ENCODE measurements around the gene OSBPL2.

The OSBPL2 gene

DNA sequence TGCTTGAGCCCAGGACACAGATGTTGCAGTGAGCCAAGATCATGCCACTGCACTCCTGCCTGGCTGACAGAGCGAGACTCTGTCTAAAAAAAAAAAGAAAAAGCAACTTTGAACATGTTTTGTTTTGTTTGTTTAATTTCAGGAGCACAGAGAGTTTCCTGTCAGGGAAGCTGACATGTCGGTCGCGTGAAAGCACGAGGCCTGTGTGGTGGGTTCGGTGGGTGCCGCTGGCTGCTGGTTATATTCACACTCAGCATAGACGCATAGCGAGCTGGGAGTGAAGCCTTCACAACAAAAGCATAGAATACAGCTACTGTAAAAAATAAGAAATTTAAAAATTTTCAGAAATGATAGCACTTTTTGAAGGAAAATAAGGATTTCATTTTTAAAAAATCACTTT lies 41.0 kb upstream of the OSBPL2 start:
- Histone ChIP-seq H2BK5ac (ENCODE audit: low read depth, low read length, poor library complexity) (no peak overlapping the region), H2AK5ac (ENCODE audit: low read length) (no peak overlapping the region), H3K27ac (ENCODE audit: low read depth, low read length) (no peak overlapping the region), H2BK12ac (ENCODE audit: low read length) (no peak overlapping the region), H3K79me1 (ENCODE audit: low read length) (no peaks in the 10 kb centered on the region), H3K9me3 (ENCODE audit: insufficient read depth, low read depth, low read length) (peaks cover 2% of the 10 kb centered on the region), H3K4ac (ENCODE audit: low read depth, low read length) (no peak overlapping the region), H2BK120ac (ENCODE audit: insufficient read depth, low read length, poor library complexity) (no peak overlapping the region), H3K4me3 (ENCODE audit: low read depth, low read length) (no peak overlapping the region), H3K4me2 (ENCODE audit: low read length) (no peak overlapping the region), H3K27me3 (ENCODE audit: insufficient read depth, low read length) (no peaks in the 10 kb centered on the region), H3K14ac (ENCODE audit: low read length) (no peak overlapping the region), H3K9ac (ENCODE audit: low read length) (no peak overlapping the region), H3K36me3 (ENCODE audit: control insufficient read depth in 1 of 2, insufficient read depth in 2 of 2, low read length in 2 of 2) (peaks cover 47 to 57% of the 10 kb centered on the region in 2 experiments), H4K91ac (ENCODE audit: low read depth, low read length) (no peak overlapping the region), H3K23ac (ENCODE audit: low read length) (no peak overlapping the region), H2AFZ (ENCODE audit: insufficient read depth, low read length, poor library complexity) (no peak overlapping the region), H4K12ac (ENCODE audit: low read depth, low read length) (no peak overlapping the region), H3K18ac (ENCODE audit: low read length) (no peak overlapping the region), H3K79me2 (ENCODE audit: control insufficient read depth, insufficient read depth, low read length, poor library complexity) (no peaks in the 10 kb centered on the region), H4K8ac (ENCODE audit: low read depth, low read length) (no peak overlapping the region), H3K4me1 (ENCODE audit: control insufficient read depth in 1 of 2, insufficient read depth in 2 of 2, low read length in 2 of 2) (no peaks in the 10 kb centered on the region)
- no peak for DNase-seq
- no CpG with 5 or more reads among the region's 9 CpGs for WGBS (ENCODE audit: extremely low coverage, insufficient coverage, insufficient read length)

GRCh38 chr20:62197801-62198200 lies 40.5 kb upstream of the OSBPL2 start:
- H2AFZ ChIP-seq (ENCODE audit: insufficient read depth, low read length, poor library complexity), result no peak overlapping the region
- H4K12ac ChIP-seq (ENCODE audit: low read depth, low read length), result no peak overlapping the region
- no peak overlapping the region for H4K91ac ChIP-seq (ENCODE audit: low read depth, low read length)
- no peak overlapping the region for H2BK5ac ChIP-seq (ENCODE audit: low read depth, low read length, poor library complexity)
- no peak overlapping the region for H3K23ac ChIP-seq (ENCODE audit: low read length)
- H3K4me1 ChIP-seq (ENCODE audit: control insufficient read depth in 1 of 2, insufficient read depth in 2 of 2, low read length in 2 of 2), result no peaks in the 10 kb centered on the region
- peaks cover 49 to 59% of the 10 kb centered on the region in 2 experiments for H3K36me3 ChIP-seq (ENCODE audit: control insufficient read depth in 1 of 2, insufficient read depth in 2 of 2, low read length in 2 of 2)
- H3K14ac ChIP-seq (ENCODE audit: low read length), result no peak overlapping the region
- no peak overlapping the region for H3K4me3 ChIP-seq (ENCODE audit: low read depth, low read length)
- no peak overlapping the region for H4K8ac ChIP-seq (ENCODE audit: low read depth, low read length)
- H2BK12ac ChIP-seq (ENCODE audit: low read length), result no peak overlapping the region
- no peak overlapping the region for H3K18ac ChIP-seq (ENCODE audit: low read length)
- no peak overlapping the region for H3K9ac ChIP-seq (ENCODE audit: low read length)
- no CpG with 5 or more reads among the region's 18 CpGs for whole genome bisulfite sequencing (ENCODE audit: extremely low coverage, insufficient coverage, insufficient read length)
- no peaks in the 10 kb centered on the region for H3K79me1 ChIP-seq (ENCODE audit: low read length)
- H3K9me3 ChIP-seq (ENCODE audit: insufficient read depth, low read depth, low read length), result peaks cover 2% of the 10 kb centered on the region
- H3K27ac ChIP-seq (ENCODE audit: low read depth, low read length), result no peak overlapping the region
- no peak overlapping the region for H2AK5ac ChIP-seq (ENCODE audit: low read length)
- H3K4me2 ChIP-seq (ENCODE audit: low read length), result no peak overlapping the region
- no peaks in the 10 kb centered on the region for H3K27me3 ChIP-seq (ENCODE audit: insufficient read depth, low read length)
- H3K79me2 ChIP-seq (ENCODE audit: control insufficient read depth, insufficient read depth, low read length, poor library complexity), result no peaks in the 10 kb centered on the region
- no peak for DNase-seq
- H3K4ac ChIP-seq (ENCODE audit: low read depth, low read length), result no peak overlapping the region
- H2BK120ac ChIP-seq (ENCODE audit: insufficient read depth, low read length, poor library complexity), result no peak overlapping the region

DNA sequence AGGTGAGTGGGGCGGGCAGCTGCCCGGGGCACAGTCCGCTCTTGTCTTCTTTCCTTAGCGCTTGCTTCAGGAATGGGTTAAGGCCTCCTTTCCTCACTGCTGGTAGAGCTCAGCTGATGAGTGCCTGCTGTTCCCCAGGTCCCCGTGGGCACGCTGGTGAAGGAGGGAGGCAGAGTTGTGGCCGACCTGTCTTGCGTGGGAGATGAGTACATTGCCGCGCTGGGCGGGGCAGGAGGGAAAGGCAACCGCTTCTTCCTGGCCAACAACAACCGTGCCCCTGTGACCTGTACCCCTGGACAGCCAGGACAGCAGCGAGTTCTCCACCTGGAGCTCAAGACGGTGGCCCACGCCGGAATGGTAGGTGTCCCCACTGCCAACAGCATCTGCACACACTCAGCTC lies 39.8 kb upstream of the OSBPL2 start:
- WGBS (ENCODE audit: extremely low coverage, insufficient coverage, insufficient read length), result no CpG with 5 or more reads among the region's 17 CpGs
- no peak overlapping the region for H4K8ac ChIP-seq (ENCODE audit: low read depth, low read length)
- no peaks in the 10 kb centered on the region for H3K79me1 ChIP-seq (ENCODE audit: low read length)
- no peak overlapping the region for H2BK12ac ChIP-seq (ENCODE audit: low read length)
- H3K4ac ChIP-seq (ENCODE audit: low read depth, low read length), result no peak overlapping the region
- peaks cover 48 to 57% of the 10 kb centered on the region in 2 experiments for H3K36me3 ChIP-seq (ENCODE audit: control insufficient read depth in 1 of 2, insufficient read depth in 2 of 2, low read length in 2 of 2)
- H3K18ac ChIP-seq (ENCODE audit: low read length), result no peak overlapping the region
- DNase-seq, result no peak
- no peak overlapping the region for H2AFZ ChIP-seq (ENCODE audit: insufficient read depth, low read length, poor library complexity)
- H4K12ac ChIP-seq (ENCODE audit: low read depth, low read length), result no peak overlapping the region
- H4K91ac ChIP-seq (ENCODE audit: low read depth, low read length), result no peak overlapping the region
- no peak overlapping the region for H3K4me3 ChIP-seq (ENCODE audit: low read depth, low read length)
- no peak overlapping the region for H3K4me2 ChIP-seq (ENCODE audit: low read length)
- no peak overlapping the region for H3K27ac ChIP-seq (ENCODE audit: low read depth, low read length)
- H2AK5ac ChIP-seq (ENCODE audit: low read length), result no peak overlapping the region
- H3K4me1 ChIP-seq (ENCODE audit: control insufficient read depth in 1 of 2, insufficient read depth in 2 of 2, low read length in 2 of 2), result no peaks in the 10 kb centered on the region
- H2BK5ac ChIP-seq (ENCODE audit: low read depth, low read length, poor library complexity), result no peak overlapping the region
- no peaks in the 10 kb centered on the region for H3K27me3 ChIP-seq (ENCODE audit: insufficient read depth, low read length)
- H2BK120ac ChIP-seq (ENCODE audit: insufficient read depth, low read length, poor library complexity), result no peak overlapping the region
- H3K9me3 ChIP-seq (ENCODE audit: insufficient read depth, low read depth, low read length), result peaks cover 2% of the 10 kb centered on the region
- no peak overlapping the region for H3K23ac ChIP-seq (ENCODE audit: low read length)
- no peaks in the 10 kb centered on the region for H3K79me2 ChIP-seq (ENCODE audit: control insufficient read depth, insufficient read depth, low read length, poor library complexity)
- H3K14ac ChIP-seq (ENCODE audit: low read length), result no peak overlapping the region
- H3K9ac ChIP-seq (ENCODE audit: low read length), result no peak overlapping the region

DNA sequence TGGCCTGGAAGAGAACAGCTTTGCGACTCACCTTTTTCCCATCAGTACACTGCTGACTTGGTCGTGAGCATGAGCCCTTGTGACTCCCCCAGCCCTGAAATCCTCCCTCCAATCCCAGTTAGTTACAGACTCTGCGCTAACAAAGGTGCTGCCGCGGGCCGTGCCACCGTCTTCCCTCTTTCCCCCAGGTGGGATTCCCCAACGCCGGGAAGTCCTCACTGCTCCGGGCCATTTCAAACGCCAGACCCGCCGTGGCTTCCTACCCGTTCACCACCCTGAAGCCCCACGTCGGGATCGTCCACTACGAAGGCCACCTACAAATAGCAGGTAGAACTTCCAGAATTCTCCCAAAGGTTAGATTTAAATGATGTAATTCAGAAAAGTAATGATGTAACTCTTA lies 39.4 kb upstream of the OSBPL2 start:
- WGBS (ENCODE audit: extremely low coverage, insufficient coverage, insufficient read length), result no CpG with 5 or more reads among the region's 18 CpGs
- H3K27me3 ChIP-seq (ENCODE audit: insufficient read depth, low read length), result no peaks in the 10 kb centered on the region
- no peak overlapping the region for H4K12ac ChIP-seq (ENCODE audit: low read depth, low read length)
- no peak overlapping the region for H4K8ac ChIP-seq (ENCODE audit: low read depth, low read length)
- no peak overlapping the region for H3K27ac ChIP-seq (ENCODE audit: low read depth, low read length)
- H3K79me2 ChIP-seq (ENCODE audit: control insufficient read depth, insufficient read depth, low read length, poor library complexity), result no peaks in the 10 kb centered on the region
- no peak for DNase-seq
- no peaks in the 10 kb centered on the region for H3K4me1 ChIP-seq (ENCODE audit: control insufficient read depth in 1 of 2, insufficient read depth in 2 of 2, low read length in 2 of 2)
- no peaks in the 10 kb centered on the region for H3K79me1 ChIP-seq (ENCODE audit: low read length)
- no peak overlapping the region for H3K9ac ChIP-seq (ENCODE audit: low read length)
- H3K4me3 ChIP-seq (ENCODE audit: low read depth, low read length), result no peak overlapping the region
- H2BK12ac ChIP-seq (ENCODE audit: low read length), result no peak overlapping the region
- H3K4me2 ChIP-seq (ENCODE audit: low read length), result no peak overlapping the region
- H2AFZ ChIP-seq (ENCODE audit: insufficient read depth, low read length, poor library complexity), result no peak overlapping the region
- no peak overlapping the region for H2BK120ac ChIP-seq (ENCODE audit: insufficient read depth, low read length, poor library complexity)
- H3K23ac ChIP-seq (ENCODE audit: low read length), result no peak overlapping the region
- H4K91ac ChIP-seq (ENCODE audit: low read depth, low read length), result no peak overlapping the region
- no peak overlapping the region for H2BK5ac ChIP-seq (ENCODE audit: low read depth, low read length, poor library complexity)
- peaks cover 48 to 55% of the 10 kb centered on the region in 2 experiments for H3K36me3 ChIP-seq (ENCODE audit: control insufficient read depth in 1 of 2, insufficient read depth in 2 of 2, low read length in 2 of 2)
- no peak overlapping the region for H2AK5ac ChIP-seq (ENCODE audit: low read length)
- H3K18ac ChIP-seq (ENCODE audit: low read length), result no peak overlapping the region
- H3K9me3 ChIP-seq (ENCODE audit: insufficient read depth, low read depth, low read length), result peaks cover 2% of the 10 kb centered on the region
- no peak overlapping the region for H3K4ac ChIP-seq (ENCODE audit: low read depth, low read length)
- H3K14ac ChIP-seq (ENCODE audit: low read length), result no peak overlapping the region

Measured in trophoblast cell (in vitro differentiated cells and primary cell).